Stimulated activated CD8-positive, alpha-beta memory T cell treated with anti-CD3 and anti-CD28 coated beads, Interleukin-7, amount 100 ng/mL, for 1 hour (primary cell): ENCODE results near the gene SYMPK.

Source experiments
- DNase-seq, 2 donors: peaks; one replicate each; pipeline ENCODE4 v3.0.0-alpha.2; 2020; ENCODE audit warnings: low read depth in 2 of 2

SYMPK gene

DNA sequence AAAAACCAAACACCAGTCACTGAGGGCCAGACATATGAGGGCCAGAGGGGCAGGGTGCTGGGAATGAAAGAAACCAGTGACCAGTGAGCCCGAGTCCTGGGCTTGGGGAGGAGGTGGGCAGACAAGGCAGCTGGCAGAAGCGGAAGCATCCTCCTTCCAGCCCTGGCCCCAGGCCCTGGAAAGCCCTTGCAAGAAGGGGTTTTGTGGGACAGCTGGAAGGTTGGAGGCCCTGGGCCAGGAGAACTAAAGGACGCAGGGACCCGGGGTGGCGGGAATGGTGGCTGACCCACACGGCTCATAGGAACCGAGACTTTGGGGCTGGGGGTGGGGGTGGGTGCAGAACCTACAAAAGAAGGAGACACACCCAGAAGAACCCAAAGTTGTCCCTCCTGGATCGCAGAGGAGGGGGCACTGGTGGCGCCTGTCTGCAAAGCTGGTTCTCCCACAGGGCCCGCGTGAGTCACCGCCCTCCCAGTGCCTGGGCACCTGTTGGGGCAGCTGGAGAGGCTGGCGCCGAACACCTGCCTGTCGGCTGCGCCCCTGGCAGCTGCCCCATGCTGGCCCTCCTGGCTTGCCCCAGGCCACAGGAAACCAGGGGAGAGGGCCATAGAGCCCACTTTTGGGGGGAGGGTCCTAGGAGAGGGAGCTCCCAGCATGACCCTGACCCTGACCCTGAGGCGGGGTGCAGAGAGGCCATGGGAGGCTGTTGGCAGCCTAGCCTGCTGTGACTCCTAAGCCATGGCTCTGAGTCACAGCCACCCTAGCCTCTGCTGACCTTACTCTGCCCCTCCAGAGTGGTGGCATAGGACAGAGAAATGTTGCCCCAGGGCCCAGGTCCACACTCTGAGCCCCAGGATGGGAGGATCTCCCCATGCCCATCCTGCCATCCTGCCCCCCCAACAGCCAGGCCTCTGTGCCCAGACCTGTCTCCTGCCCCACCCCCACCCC, 81.5 kb downstream of the SYMPK start:
- no peak for DNase-seq

DNA sequence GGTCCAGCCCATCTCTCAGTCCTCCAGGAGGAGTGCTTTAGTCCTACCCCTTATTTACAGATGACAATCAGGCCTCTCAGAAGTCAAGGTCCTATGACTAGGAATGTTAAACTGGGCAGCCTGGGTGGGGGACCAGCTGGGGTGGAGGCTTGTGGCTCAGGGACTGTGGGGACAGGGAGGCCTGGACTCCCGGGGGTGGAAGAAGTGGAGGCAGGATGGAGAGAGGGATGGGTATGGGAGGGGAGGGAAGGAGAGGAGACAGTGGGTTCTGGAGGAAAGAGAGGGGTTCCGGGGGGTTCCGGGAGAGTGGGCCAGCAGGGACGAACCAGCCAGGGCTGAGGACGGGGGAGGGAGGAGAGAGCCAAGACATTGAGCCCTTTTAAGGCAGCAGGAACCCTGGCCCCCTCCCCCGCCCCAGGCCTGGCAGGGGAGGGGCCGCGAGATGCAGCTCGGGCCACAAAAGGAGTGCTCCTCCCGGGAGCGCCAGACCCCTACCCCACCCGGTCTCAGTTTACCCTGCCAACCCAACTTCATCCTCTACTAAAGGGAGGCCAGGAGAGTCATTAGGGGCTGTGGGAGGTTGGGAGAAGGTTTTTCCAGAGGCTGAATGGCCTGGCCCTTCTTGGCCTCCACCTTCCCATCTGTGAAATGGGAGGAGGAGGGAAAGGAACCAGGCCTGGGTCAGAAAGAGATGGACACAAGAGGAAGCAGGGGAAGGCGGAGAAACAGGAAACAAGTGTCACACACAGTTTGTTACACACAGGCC, 82.3 kb downstream of the SYMPK start:
- DNase-seq: no peak

- no peak for DNase-seq
Observed at GRCh38 chr19:45780146-45780447, 82.8 kb downstream of the SYMPK start.

DNA sequence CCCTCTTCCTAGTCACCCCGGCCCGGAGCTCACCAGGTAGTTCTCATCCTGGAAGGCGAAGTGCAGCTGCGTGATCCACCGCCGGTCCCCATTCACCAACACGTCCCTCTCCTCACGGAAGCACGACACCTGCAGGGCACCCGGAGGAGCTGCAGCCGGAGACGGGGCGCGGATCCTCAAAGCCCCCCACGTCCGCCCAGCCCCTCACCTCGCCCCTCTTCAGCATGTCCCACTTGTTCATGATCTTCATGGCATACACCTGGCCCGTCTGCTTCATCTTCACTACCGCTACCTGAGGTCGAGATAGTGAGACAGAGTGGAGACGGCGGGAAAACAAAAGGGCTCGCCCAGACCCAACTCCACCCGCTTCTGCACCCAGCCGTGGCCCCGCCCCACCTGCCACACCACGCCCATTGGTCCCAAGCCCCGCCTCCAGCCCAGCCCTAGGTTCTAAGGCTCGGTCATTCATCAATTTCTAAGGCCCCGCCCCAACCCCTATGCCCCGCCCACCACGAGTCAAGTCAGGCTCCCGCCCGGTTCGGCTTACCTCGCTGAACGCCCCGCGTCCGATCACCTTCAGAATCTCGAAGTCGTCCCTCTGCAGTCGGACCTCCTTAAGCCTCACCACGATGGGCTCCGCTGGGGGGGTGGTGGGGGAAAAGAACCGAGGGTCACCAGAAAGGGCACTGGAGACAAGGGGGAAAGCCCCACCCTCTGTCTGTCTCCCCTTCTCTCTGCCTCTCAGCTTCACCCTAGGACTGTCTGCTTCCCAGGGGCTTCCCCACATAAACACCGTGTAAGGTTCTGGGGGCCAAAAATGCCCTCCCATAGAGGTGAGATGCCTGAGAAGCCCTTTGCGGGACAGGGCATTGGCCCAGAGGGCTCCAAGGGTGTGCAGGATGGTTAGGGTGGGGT, 83.5 kb downstream of the SYMPK start:
- DNase-seq: peak; percentile 52 to 61

GRCh38 chr19:45778010-45778661, 84.8 kb downstream of the SYMPK start:
- DNase-seq: no peak

DNA sequence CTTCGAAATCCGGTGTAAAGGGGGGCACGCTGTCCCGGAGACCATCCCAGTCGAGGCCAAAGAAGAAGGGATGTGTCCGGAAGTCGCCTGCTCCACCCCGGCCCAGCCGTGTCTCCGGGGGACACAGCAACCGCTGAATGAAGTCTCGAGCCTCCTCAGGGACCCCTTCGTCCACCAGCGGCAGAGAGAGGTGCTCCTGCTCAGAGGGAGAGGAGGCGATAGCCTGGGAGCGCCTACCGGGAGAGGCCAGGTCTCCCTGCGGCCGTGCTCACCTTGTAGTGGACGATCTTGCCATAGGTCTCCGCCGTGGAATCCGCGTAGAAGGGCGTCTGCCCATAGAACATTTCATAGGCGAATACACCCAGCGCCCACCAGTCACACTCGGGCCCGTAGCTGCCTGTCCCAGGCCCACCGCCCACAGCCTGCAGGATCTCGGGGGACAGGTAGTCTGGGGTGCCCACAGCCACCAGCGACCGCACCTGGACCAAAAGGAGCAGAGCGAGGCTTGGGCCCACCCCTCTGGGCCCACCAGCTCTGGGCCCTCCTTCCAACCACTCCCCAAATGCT, 85.5 kb downstream of the SYMPK start:
- DNase-seq: no peak

DNA sequence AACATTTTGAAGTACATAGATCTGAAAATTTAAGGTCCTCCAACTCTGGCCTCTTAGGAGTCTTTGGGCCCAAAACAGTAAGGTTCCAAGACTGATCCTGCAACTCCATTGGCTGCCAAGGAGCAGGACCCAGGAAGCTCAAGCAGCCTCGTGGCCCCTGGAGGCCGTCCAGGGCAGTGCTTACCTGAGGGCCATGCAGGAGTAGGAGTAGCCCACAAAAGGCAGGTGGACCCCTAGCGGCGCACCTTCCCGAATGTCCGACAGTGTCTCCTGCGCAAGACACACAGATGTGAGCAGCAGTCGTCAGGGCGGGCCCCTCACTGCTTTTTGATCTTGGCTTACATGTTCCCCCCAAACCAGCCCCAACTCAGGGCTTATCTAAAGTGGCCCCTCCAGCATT, 88.2 kb downstream of the SYMPK start:
- no peak for DNase-seq

DNA sequence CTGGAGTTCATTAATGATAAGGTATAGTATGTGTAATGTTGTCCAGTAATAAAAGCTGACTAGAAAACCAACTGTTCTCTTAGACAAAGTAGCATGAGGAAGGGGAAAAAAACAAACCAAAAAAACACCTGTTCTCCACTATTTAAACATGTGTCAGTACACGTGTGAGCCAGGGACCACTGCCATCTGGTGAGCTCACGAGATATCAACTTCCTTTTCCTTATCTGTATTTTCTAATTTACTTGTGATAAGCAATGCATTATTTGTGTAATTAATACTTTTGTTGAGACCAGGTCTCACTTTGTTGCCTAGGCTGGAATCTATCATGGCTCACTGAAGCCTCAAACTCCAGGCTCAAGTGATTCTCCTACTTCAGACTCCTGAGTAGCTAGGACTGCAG, 89.6 kb downstream of the SYMPK start:
- DNase-seq: no peak

GRCh38 chr19:45772912-45773311, 90.0 kb downstream of the SYMPK start:
- DNase-seq: no peak

DNA sequence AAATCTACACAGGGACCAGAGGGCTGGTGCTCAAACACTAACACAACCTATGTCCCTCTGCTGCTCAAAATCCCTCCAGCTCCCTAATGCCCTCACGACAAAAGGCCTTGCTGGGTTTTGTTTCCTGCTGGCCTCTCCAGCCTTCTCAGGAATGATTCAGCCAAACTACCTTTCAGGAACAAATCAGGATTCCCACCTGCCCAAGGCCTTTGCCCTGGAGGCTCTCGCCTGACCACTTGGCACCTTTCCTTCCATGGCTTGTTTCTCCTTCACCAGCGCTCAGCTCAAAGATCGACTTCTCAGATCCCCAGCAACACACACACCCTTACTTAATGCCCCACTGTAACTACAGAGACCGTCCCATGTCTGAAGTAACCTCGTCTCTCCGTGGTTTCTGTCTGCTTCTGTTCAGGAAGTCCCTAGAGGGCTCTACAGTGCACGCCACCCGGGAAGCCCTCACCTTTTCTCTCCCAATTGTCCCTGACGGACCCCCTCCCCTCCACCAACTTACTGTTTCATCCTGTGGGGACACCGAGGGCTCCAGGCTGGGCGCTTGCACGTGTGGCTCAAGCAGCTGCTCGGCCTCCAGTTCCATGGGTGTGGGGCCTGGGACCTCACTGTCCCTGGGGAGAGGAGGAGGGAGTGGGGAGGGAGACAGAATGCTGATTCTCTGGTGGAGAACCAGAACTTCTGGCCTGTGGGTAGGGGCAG, 90.7 kb downstream of the SYMPK start:
- no peak for DNase-seq

GRCh38 chr19:45771311-45771933, 91.5 kb downstream of the SYMPK start:
- DNase-seq: no peak

DNA sequence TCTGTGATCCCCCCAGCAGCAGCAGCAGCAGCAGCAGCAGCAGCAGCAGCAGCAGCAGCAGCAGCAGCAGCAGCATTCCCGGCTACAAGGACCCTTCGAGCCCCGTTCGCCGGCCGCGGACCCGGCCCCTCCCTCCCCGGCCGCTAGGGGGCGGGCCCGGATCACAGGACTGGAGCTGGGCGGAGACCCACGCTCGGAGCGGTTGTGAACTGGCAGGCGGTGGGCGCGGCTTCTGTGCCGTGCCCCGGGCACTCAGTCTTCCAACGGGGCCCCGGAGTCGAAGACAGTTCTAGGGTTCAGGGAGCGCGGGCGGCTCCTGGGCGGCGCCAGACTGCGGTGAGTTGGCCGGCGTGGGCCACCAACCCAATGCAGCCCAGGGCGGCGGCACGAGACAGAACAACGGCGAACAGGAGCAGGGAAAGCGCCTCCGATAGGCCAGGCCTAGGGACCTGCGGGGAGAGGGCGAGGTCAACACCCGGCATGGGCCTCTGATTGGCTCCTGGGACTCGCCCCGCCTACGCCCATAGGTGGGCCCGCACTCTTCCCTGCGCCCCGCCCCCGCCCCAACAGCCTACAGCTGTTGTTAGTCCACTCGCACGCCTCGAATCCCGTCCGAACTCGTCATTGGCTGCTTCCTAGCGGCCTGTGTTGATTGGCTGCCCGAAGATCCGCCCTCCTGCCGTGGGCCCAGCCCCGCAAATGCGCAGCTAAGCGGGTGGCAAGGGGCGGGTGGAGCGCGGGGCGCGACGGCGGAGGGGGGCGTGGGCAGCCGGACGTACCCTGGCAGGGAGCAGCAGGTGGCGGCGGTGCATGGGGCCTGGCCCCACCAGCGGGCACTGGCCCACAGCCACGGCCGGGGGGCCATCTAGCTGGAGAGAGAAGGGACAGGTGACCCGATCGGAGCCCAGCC, 92.5 kb downstream of the SYMPK start:
- DNase-seq: peak; percentile 79 to 82

- DNase-seq: peak in 1 of 2 donors; percentile 29
Observed at GRCh38 chr19:45769821-45770191, 93.1 kb downstream of the SYMPK start.

- peak; percentile 82 to 86 for DNase-seq
Observed at GRCh38 chr19:45768984-45769782, 93.8 kb downstream of the SYMPK start, which contains the start of gene SIX5. Gene SIX5 (minus strand): TSS chr19:45769252. CDS start chr19:45768844, 408 bp downstream.

- DNase-seq: no peak
Observed at GRCh38 chr19:45768655-45768983, 94.3 kb downstream of the SYMPK start.

DNA sequence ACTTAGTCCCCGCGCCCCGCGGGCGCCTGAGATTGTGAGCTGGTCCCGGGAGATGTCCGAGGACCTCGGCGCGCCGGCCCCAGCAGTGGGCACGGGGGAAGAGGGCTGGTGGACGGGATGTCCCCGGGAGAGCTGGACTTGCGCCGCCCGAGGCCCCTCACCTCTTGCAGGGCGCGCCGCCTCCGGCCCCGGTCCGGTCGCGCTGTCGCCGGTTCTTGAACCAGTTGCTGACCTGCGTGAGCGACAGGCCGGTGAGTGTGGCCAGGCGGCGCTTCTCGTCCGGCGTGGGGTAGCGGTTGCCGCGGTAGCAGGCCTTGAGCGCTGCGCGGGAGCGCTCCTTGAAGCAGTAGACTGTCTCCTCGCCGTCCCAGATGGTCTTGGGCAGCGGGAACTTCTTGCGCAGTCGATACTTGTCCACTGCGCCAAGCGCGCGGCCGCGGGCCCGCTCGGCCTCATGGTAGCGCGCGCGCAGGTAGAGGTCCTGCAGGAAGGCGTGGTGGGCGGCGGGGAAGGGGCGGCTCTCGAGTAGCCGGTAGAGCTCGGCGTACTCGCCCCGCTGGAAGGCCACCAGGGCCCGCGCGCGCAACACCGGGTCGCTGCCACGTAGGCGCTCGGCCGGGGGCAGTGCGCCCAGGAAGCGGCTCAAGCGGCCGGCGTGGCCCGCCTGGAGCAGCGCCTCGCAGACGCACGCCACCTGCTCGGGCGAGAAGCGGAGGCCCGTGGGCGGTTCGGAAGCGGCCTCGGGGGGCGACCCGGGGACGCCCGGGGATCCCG, 94.9 kb downstream of the SYMPK start:
- no peak for DNase-seq

GRCh38 chr19:45767410-45767880, 95.5 kb downstream of the SYMPK start:
- DNase-seq: no peak
